Measurements from ENCODE around the gene AASS.

Gene AASS

DNA sequence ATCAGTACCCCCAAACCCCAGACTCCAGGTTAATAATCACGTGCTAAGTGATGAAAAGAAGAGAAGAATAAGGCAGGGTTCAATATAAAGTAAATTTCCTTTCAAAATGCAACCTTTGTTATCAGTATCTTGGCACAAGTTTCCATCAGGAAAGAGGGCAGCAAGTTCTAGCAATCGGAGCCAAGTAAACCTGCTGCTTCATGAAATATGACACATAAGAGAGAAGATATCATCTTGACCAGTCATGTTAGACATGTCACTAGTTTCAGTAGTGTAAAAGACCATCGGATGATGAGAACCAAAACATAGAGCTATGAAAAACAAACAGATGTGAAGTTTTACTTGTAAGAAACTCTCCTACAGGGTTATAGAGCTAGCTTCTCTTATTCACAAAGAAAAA, 44.0 kb downstream of the AASS start:
- no peak for ATAC-seq (ENCODE audit: low read depth)
- no peak for DNase-seq (ENCODE audit: low spot score)
- Histone ChIP-seq H3K27ac (ENCODE audit: poor library complexity, severe bottlenecking) (no peak overlapping the region), H3K4me3 (ENCODE audit: severe bottlenecking) (no peak overlapping the region), H3K27me3 (ENCODE audit: insufficient read depth, poor library complexity, severe bottlenecking) (no peaks in the 10 kb centered on the region), H3K9me3 (ENCODE audit: severe bottlenecking) (no peaks in the 10 kb centered on the region), H3K4me1 (ENCODE audit: insufficient read depth, poor library complexity, severe bottlenecking) (no peaks in the 10 kb centered on the region), H3K36me3 (ENCODE audit: low read depth) (no peaks in the 10 kb centered on the region)
- TF ChIP-seq, protein P1, sequence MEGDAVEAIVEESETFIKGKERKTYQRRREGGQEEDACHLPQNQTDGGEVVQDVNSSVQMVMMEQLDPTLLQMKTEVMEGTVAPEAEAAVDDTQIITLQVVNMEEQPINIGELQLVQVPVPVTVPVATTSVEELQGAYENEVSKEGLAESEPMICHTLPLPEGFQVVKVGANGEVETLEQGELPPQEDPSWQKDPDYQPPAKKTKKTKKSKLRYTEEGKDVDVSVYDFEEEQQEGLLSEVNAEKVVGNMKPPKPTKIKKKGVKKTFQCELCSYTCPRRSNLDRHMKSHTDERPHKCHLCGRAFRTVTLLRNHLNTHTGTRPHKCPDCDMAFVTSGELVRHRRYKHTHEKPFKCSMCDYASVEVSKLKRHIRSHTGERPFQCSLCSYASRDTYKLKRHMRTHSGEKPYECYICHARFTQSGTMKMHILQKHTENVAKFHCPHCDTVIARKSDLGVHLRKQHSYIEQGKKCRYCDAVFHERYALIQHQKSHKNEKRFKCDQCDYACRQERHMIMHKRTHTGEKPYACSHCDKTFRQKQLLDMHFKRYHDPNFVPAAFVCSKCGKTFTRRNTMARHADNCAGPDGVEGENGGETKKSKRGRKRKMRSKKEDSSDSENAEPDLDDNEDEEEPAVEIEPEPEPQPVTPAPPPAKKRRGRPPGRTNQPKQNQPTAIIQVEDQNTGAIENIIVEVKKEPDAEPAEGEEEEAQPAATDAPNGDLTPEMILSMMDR (IDR thresholded peaks at IDR 0.05; ENCODE audit: poor library complexity, severe bottlenecking): no peak

DNA sequence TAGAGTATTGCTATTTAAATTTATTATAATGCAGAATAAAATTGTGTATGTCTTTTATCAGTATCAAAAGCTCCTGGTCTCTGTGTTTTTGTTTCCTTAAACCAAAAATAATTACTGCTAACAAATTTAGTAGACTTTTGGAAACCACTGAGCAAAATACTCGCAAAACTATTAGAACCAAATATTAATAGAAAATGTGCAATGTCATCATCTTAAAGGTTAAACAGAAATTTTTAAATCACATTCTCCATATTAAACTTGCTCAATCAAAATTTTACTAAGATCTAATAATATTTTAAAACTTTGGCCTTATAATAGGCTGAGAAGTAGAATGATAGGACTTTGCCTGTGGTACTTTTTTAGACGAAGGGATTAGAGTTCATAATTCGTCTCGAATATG, 48.4 kb downstream of the AASS start:
- ATAC-seq (ENCODE audit: low read depth) (no peak), DNase-seq (ENCODE audit: low spot score) (no peak)
- TF ChIP-seq, protein P1 (IDR thresholded peaks at IDR 0.05; ENCODE audit: poor library complexity, severe bottlenecking): no peak
- no peaks in the 10 kb centered on the region for H3K9me3 ChIP-seq (ENCODE audit: severe bottlenecking)
- H3K27ac ChIP-seq (ENCODE audit: poor library complexity, severe bottlenecking): no peak overlapping the region
- H3K36me3 ChIP-seq (ENCODE audit: low read depth): 0 out of 2 replicates have a peak, but pooled peaks cover 3% of the 10 kb centered on the region
- H3K4me3 ChIP-seq (ENCODE audit: severe bottlenecking): no peak overlapping the region
- H3K4me1 ChIP-seq (ENCODE audit: insufficient read depth, poor library complexity, severe bottlenecking): no peaks in the 10 kb centered on the region
- no peaks in the 10 kb centered on the region for H3K27me3 ChIP-seq (ENCODE audit: insufficient read depth, poor library complexity, severe bottlenecking)

DNA sequence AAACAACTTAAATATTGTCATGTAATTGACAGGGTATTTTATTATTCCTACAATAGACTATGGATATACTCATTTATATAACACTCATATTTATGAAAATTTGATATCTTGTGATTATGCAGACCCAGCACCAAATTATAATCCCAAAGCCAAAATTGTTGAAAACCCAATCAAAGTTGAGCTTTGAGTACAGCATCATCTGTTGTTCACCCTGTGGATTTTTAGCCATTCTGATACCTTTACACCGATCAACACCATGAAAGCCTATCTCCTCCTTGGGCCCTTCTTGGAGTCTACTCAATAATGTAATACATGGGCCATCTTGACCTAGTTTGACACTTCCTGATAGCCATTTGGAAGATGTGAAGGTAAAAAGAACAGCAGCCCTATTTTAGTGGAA, 49.5 kb downstream of the AASS start:
- no peaks in the 10 kb centered on the region for H3K4me1 ChIP-seq (ENCODE audit: insufficient read depth, poor library complexity, severe bottlenecking)
- H3K27me3 ChIP-seq (ENCODE audit: insufficient read depth, poor library complexity, severe bottlenecking): no peaks in the 10 kb centered on the region
- H3K27ac ChIP-seq (ENCODE audit: poor library complexity, severe bottlenecking): no peak overlapping the region
- no peak for DNase-seq (ENCODE audit: low spot score)
- no peak for ATAC-seq (ENCODE audit: low read depth)
- no peak overlapping the region for H3K4me3 ChIP-seq (ENCODE audit: severe bottlenecking)
- H3K9me3 ChIP-seq (ENCODE audit: severe bottlenecking): no peaks in the 10 kb centered on the region
- 0 out of 2 replicates have a peak, but pooled peaks cover 3% of the 10 kb centered on the region for H3K36me3 ChIP-seq (ENCODE audit: low read depth)
- TF ChIP-seq, protein P1 (IDR thresholded peaks at IDR 0.05; ENCODE audit: poor library complexity, severe bottlenecking): no peak

DNA sequence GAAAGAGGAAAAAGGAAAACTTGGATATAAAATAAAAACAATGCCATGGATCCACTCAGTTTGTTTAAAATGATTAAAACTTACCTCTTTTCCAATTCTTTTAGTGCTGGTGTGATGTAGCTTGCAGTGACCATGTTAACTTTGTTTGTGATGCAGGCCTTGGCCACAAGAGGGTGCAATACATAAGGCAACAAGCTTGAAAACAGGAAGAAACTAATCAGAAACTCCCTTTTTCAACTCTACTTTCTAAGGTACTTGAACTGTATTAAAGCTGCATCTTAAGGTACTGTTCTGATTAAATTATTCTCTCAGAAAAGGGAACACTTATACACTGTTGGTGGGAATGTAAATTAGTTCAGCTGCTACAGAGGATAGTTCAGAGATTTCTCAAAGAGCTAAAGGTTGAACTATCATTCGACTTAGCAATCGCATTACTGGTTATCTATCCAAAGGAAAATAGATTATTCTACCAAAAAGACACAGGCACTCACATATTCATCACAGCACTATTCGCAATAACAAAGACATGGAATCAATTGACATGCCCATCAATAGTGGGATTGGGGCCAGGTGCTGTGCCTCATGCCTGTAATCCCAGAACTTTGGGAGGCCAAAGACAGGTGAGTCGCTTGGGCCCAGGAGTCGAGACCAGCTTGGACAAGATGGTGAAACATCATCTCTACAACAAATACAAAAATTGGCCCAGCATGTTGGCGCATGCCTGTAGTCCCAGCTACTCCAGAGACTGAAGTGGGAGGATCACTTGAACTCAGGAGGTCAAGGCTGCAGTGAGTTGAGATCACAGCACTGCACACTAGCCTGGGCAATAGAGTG, 50.9 kb downstream of the AASS start:
- ATAC-seq (ENCODE audit: low read depth) (peak; percentile 69), DNase-seq (ENCODE audit: low spot score) (no peak)
- H3K36me3 ChIP-seq (ENCODE audit: low read depth): 0 out of 2 replicates have a peak, but pooled peaks cover 3% of the 10 kb centered on the region
- no peak overlapping the region for H3K4me3 ChIP-seq (ENCODE audit: severe bottlenecking)
- H3K9me3 ChIP-seq (ENCODE audit: severe bottlenecking): no peaks in the 10 kb centered on the region
- H3K4me1 ChIP-seq (ENCODE audit: insufficient read depth, poor library complexity, severe bottlenecking): no peaks in the 10 kb centered on the region
- H3K27me3 ChIP-seq (ENCODE audit: insufficient read depth, poor library complexity, severe bottlenecking): no peaks in the 10 kb centered on the region
- H3K27ac ChIP-seq (ENCODE audit: poor library complexity, severe bottlenecking): no peak overlapping the region
- TF ChIP-seq, protein P1 (IDR thresholded peaks at IDR 0.05; ENCODE audit: poor library complexity, severe bottlenecking): peak; percentile 93

DNA sequence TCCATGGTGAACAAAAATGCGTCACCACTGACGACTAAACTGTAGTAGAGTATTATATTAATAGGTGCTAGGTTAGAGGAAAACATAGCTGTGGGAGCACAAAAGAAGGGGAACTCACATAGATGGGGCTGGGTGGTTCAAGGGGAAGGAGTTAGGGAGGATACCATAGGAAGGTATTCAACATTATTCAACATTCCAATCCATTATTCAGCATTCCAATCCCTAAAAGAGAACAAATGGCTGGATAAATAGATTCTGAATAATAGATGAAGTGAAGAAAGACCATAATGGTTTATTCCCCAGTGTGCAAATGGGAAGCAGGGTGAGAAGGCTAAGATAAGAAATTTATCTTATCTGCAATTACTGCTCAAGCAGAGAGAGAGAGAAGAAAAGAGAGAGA, 61.4 kb downstream of the AASS start:
- TF ChIP-seq, protein P1 (IDR thresholded peaks at IDR 0.05; ENCODE audit: poor library complexity, severe bottlenecking): no peak
- Histone ChIP-seq H3K27me3 (ENCODE audit: insufficient read depth, poor library complexity, severe bottlenecking) (no peaks in the 10 kb centered on the region), H3K4me3 (ENCODE audit: severe bottlenecking) (no peak overlapping the region), H3K9me3 (ENCODE audit: severe bottlenecking) (peaks cover 1% of the 10 kb centered on the region), H3K27ac (ENCODE audit: poor library complexity, severe bottlenecking) (no peak overlapping the region), H3K4me1 (ENCODE audit: insufficient read depth, poor library complexity, severe bottlenecking) (no peaks in the 10 kb centered on the region), H3K36me3 (ENCODE audit: low read depth) (no peaks in the 10 kb centered on the region)
- no peak for ATAC-seq (ENCODE audit: low read depth)
- no peak for DNase-seq (ENCODE audit: low spot score)

Measured in RWPE2 (cell line).